ELR (cell line): Measurements from ENCODE around the gene TMEM30A.

ENCODE experiments used
- DNase-seq: peaks from one replicate; pipeline ENCODE4 v3.0.0-alpha.2; 2015; ENCODE audit warnings: low read depth

The TMEM30A gene

GRCh38 chr6:75262716-75263400 is 21.7 kb downstream of the TMEM30A start:
- no peak for DNase-seq

GRCh38 chr6:75261299-75261698 is 23.3 kb downstream of the TMEM30A start:
- DNase-seq = no peak

- DNase-seq = no peak
Observed at GRCh38 chr6:75257343-75258087, 27.1 kb downstream of the TMEM30A start.

GRCh38 chr6:75250552-75250951 is 34.0 kb downstream of the TMEM30A start:
- no peak for DNase-seq

- no peak for DNase-seq
Observed at GRCh38 chr6:75249837-75250236, 34.8 kb downstream of the TMEM30A start.

- DNase-seq = no peak
Observed at GRCh38 chr6:75246386-75246785, 38.2 kb downstream of the TMEM30A start.

GRCh38 chr6:75244063-75244584 is 40.5 kb downstream of the TMEM30A start:
- peak; percentile 33 for DNase-seq

- peak; percentile 99 for DNase-seq
Observed at GRCh38 chr6:75243333-75244062, 41.1 kb downstream of the TMEM30A start, which contains the start of gene COX7A2. TSS of gene COX7A2 (minus strand) at chr6:75243801. CDS start at chr6:75243734, 67 bp downstream.

- DNase-seq = no peak
Observed at GRCh38 chr6:75236630-75237029, 48.0 kb downstream of the TMEM30A start.

GRCh38 chr6:75235271-75235670 is 49.3 kb downstream of the TMEM30A start:
- no peak for DNase-seq

- DNase-seq = no peak
Observed at GRCh38 chr6:75234126-75234865, 50.3 kb downstream of the TMEM30A start.

GRCh38 chr6:75233092-75233615 is 51.4 kb downstream of the TMEM30A start:
- DNase-seq = no peak

GRCh38 chr6:75230484-75231325 is 53.9 kb downstream of the TMEM30A start:
- DNase-seq = peak; percentile 81

GRCh38 chr6:75224303-75224926 is 60.2 kb downstream of the TMEM30A start:
- no peak for DNase-seq

GRCh38 chr6:75223428-75223827 is 61.2 kb downstream of the TMEM30A start:
- peak; percentile 13 for DNase-seq

- no peak for DNase-seq
Observed at GRCh38 chr6:75222261-75222660, 62.3 kb downstream of the TMEM30A start.

- no peak for DNase-seq
Observed at GRCh38 chr6:75221116-75221515, 63.5 kb downstream of the TMEM30A start.

- no peak for DNase-seq
Observed at GRCh38 chr6:75220357-75220756, 64.2 kb downstream of the TMEM30A start.

GRCh38 chr6:75219263-75219662 is 65.3 kb downstream of the TMEM30A start:
- DNase-seq = no peak

- DNase-seq = peak; percentile 66
Observed at GRCh38 chr6:75217193-75217592, 67.4 kb downstream of the TMEM30A start.
